OCI-LY7 (cell line): ENCODE data around the gene ENOX1. TPM values are rescaled to one million over a fixed set of nuclear protein-coding genes. Genes with fewer than 3 reads are reported as not detected.

Experiments used
- BruUV-seq: library from RNA; stranded (reverse); fragments of 400-500 nt; replicated peaks from 2 replicates; lab custom pipeline; 2021; lab: Mats Ljungman, UMichigan
- CTCF ChIA-PET: fragments of 300-600 bp; sonication (Branson Sonifier 250); formaldehyde crosslinking; loops from one replicate; lab custom pipeline; 2022; ENCODE audit warnings: antibody characterized with exemption; ENCODE audit not compliant: unreplicated experiment; lab: Charles Lee
- POLR2A ChIA-PET: fragments of 300-600 bp; sonication (Branson Sonifier 250); formaldehyde crosslinking; loops from one replicate; lab custom pipeline; 2022; ENCODE audit warnings: antibody characterized with exemption; lab: Charles Lee
- DNase-seq: peaks from one replicate; pipeline ENCODE4 v3.0.0-alpha.2; 2015; ENCODE audit warnings: low spot score
- H2AFZ ChIP-seq: fragments of 200-600 bp; sonication (generic), shearing (Covaris generic); 2 replicates; pipeline ENCODE4 v1.6.1; 2014; ENCODE audit warnings: mild to moderate bottlenecking, antibody characterized with exemption, low read length, moderate library complexity
- H3K27ac ChIP-seq: fragments of 200-600 bp; sonication (generic); 2 replicates; pipeline ENCODE4 v1.5.1; 2014; ENCODE audit warnings: mixed run types, low read depth, mild to moderate bottlenecking, moderate library complexity, low read length, inconsistent platforms; ENCODE audit not compliant: poor library complexity, severe bottlenecking
- H3K36me3 ChIP-seq: fragments of 200-600 bp; sonication (generic); 2 replicates; pipeline ENCODE4 v1.6.1; 2014; ENCODE audit warnings: mild to moderate bottlenecking, antibody characterized with exemption, low read length, moderate library complexity, mixed read lengths; ENCODE audit not compliant: insufficient read depth
- H3K4me1 ChIP-seq: fragments of 200-600 bp; sonication (generic); 2 replicates; pipeline ENCODE4 v1.5.1; 2014; ENCODE audit warnings: mild to moderate bottlenecking, low read length; ENCODE audit not compliant: insufficient read depth, poor library complexity, severe bottlenecking
- H3K4me2 ChIP-seq: fragments of 200-600 bp; sonication (generic); 2 replicates; pipeline ENCODE4 v1.6.1; 2014; ENCODE audit warnings: mild to moderate bottlenecking, low read length
- H3K4me3 ChIP-seq: fragments of 200-600 bp; sonication (generic); 2 replicates; pipeline ENCODE4 v1.5.1; 2014; ENCODE audit warnings: mild to moderate bottlenecking, low read depth, low read length; ENCODE audit not compliant: poor library complexity, severe bottlenecking
- H3K79me2 ChIP-seq: fragments of 200-600 bp; sonication (generic); 2 replicates; pipeline ENCODE4 v1.6.1; 2016; ENCODE audit warnings: low read depth, mild to moderate bottlenecking, low read length, moderate library complexity, mixed read lengths; ENCODE audit not compliant: insufficient read depth
- H3K9me2 ChIP-seq: fragments of 200-600 bp; sonication (generic); 2 replicates; pipeline ENCODE4 v1.6.1; 2016; ENCODE audit warnings: mild to moderate bottlenecking, low read length, mixed read lengths; ENCODE audit not compliant: insufficient read depth
- H3K9me3 ChIP-seq: fragments of 200-600 bp; sonication (generic); 2 replicates; pipeline ENCODE4 v1.6.1; 2014; ENCODE audit warnings: mild to moderate bottlenecking, mixed run types, low read length, mixed read lengths
- H4K20me1 ChIP-seq: fragments of 200-600 bp; sonication (generic); 2 replicates; pipeline ENCODE4 v1.6.1; 2014; ENCODE audit warnings: mild to moderate bottlenecking, antibody characterized with exemption, low read length, moderate library complexity, mixed read lengths; ENCODE audit not compliant: insufficient read depth
- CTCF ChIP-seq: fragments of 200-600 bp; sonication (generic); conservative IDR thresholded peaks from 2 replicates; pipeline ENCODE4 v1.5.1; 2014; ENCODE audit warnings: mild to moderate bottlenecking, antibody characterized with exemption, low read length, moderate library complexity, mixed read lengths
- EZH2phosphoT487 ChIP-seq: fragments of 200-600 bp; sonication (generic); IDR thresholded peaks from 2 replicates; pipeline ENCODE4 v1.6.1; 2018; ENCODE audit warnings: low read depth, borderline replicate concordance, mild to moderate bottlenecking, mixed run types, antibody characterized with exemption, low read length, moderate library complexity, mixed read lengths
- intact Hi-C: fragments of 100-400 bp; cut with micrococcal nuclease; formaldehyde crosslinking; loops from one replicate; pipeline ENCODE4 v1.10.0; 2022; ENCODE audit not compliant: unreplicated experiment
- total RNA-seq, 2 experiments: library from RNA; depleted of rRNA in 1 of 2; stranded (reverse); fragments of >200 nt in 1 of 2; shearing (Covaris generic) in 1 of 2; gene quantifications; 2 replicates each; pipeline ENCODE4 v1.2.3, GENCODE V29; 2014 to 2022

ENOX1 gene
- total RNA-seq, 2 experiments from 2014 or later: 0.03 TPM; not detected in 1

GRCh38 chr13:43348397-43348796, 438.4 kb downstream of the ENOX1 start:
- BruUV-seq: no TSS peak
- CTCF ChIA-PET: no interaction called here
- TF ChIP-seq EZH2phosphoT487 (no peak), CTCF (no peak)

DNA sequence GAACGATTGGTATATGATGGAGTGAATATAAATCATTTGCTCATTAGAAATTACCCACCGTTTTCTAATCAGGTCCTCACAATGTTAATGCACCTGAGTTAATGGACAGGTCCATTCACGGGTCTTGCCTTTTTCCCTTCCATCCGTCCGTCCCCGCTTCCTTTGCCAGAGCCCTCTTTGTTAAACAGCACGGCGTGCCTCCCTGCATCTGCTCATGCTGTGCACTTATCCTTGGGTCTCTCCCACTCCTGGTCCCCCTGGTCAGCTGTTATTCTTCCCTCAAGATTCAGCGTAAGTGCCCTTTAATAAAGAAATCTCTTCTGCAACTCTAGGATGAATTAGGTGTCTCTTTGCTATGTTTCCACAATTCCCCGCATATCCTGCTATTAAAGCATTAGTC, 438.9 kb downstream of the ENOX1 start:
- intact Hi-C loops: no loop called here
- DNase-seq: no peak
- ChIA-PET POLR2A (interaction anchor here (0.6 kb wide), 1 partner anchor 429 kb away, joined by 3 read pairs; no protein-coding TSS in a partner anchor), CTCF (no interaction called here)
- H3K4me1 ChIP-seq: no peaks in the 10 kb centered on the region
- no peak overlapping the region for H3K4me2 ChIP-seq
- no TSS peak for BruUV-seq
- no peak overlapping the region for H2AFZ ChIP-seq
- no peak overlapping the region for H3K4me3 ChIP-seq
- no peaks in the 10 kb centered on the region for H4K20me1 ChIP-seq
- H3K9me2 ChIP-seq: no peaks in the 10 kb centered on the region
- no peaks in the 10 kb centered on the region for H3K36me3 ChIP-seq
- H3K9me3 ChIP-seq: no peaks in the 10 kb centered on the region
- H3K27ac ChIP-seq: no peak overlapping the region
- no peaks in the 10 kb centered on the region for H3K79me2 ChIP-seq
- TF ChIP-seq CTCF (no peak), EZH2phosphoT487 (no peak)

More at GRCh38 chr13:43348397-43348796, 438.4 kb downstream of the ENOX1 start:
- H3K27ac ChIP-seq: no peak overlapping the region
- H3K4me1 ChIP-seq: no peaks in the 10 kb centered on the region
- H3K36me3 ChIP-seq: no peaks in the 10 kb centered on the region
- no peak overlapping the region for H3K4me2 ChIP-seq
- DNase-seq: no peak
- no peak overlapping the region for H2AFZ ChIP-seq
- H3K79me2 ChIP-seq: no peaks in the 10 kb centered on the region
- no peaks in the 10 kb centered on the region for H3K9me3 ChIP-seq
- no peaks in the 10 kb centered on the region for H3K9me2 ChIP-seq
- intact Hi-C loops: no loop called here
- POLR2A ChIA-PET: no interaction called here
- H4K20me1 ChIP-seq: no peaks in the 10 kb centered on the region
- H3K4me3 ChIP-seq: no peak overlapping the region

DNA sequence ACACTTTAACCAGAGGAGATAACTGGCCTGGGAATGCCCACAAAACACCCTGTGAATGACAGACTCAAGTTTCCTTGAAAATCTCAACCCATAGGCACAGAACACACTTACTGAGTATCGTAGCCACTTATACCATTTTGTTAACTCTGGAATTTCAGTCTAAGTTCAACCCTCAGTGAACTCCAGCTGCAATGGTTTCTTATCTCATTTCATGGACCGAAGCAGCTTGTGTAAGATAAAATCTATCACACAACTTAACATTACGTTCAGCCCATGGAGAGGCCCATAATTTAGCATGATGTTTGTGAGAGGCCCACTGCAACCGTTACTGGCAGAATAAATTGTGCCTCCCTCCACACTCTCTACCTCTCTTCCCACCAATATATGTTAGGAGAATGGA, 440.3 kb downstream of the ENOX1 start:
- POLR2A ChIA-PET: no interaction called here
- BruUV-seq: no TSS peak
- intact Hi-C loops: no loop called here

More for the DNA sequence above, 440.3 kb downstream of the ENOX1 start:
- no peak overlapping the region for H2AFZ ChIP-seq
- no peaks in the 10 kb centered on the region for H4K20me1 ChIP-seq
- no peak overlapping the region for H3K4me3 ChIP-seq
- H3K79me2 ChIP-seq: no peaks in the 10 kb centered on the region
- TF ChIP-seq CTCF (no peak), EZH2phosphoT487 (no peak)
- H3K36me3 ChIP-seq: no peaks in the 10 kb centered on the region
- no peak for DNase-seq
- no peaks in the 10 kb centered on the region for H3K9me2 ChIP-seq
- no peaks in the 10 kb centered on the region for H3K4me1 ChIP-seq
- no peak overlapping the region for H3K27ac ChIP-seq
- CTCF ChIA-PET: no interaction called here
- no peak overlapping the region for H3K4me2 ChIP-seq
- no peaks in the 10 kb centered on the region for H3K9me3 ChIP-seq
